ENCODE results near the gene NPBWR2.
"Not testable (repeated sequence)": the region's sequence is repeated elsewhere in the genome, so short reads cannot be mapped to it uniquely, and the experiment has no call there.

The NPBWR2 gene

GRCh38 chr20:64143018-64143801 is 35.8 kb upstream of the NPBWR2 start:
- no peak for ATAC-seq

- ATAC-seq, result no peak
These were observed 35.2 kb upstream of the NPBWR2 start for GRCh38 chr20:64142590-64142989.

- ATAC-seq, result no peak
These were observed 33.6 kb upstream of the NPBWR2 start for GRCh38 chr20:64140956-64141355.

GRCh38 chr20:64140061-64140931 is 32.9 kb upstream of the NPBWR2 start:
- ATAC-seq, result no peak

GRCh38 chr20:64139199-64140060 is 32.1 kb upstream of the NPBWR2 start:
- no peak for ATAC-seq

- no peak for ATAC-seq
These were observed 31.0 kb upstream of the NPBWR2 start for GRCh38 chr20:64138276-64138815.

- no peak for ATAC-seq
These were observed 30.2 kb upstream of the NPBWR2 start for GRCh38 chr20:64137598-64138031.

GRCh38 chr20:64136004-64136710 is 28.8 kb upstream of the NPBWR2 start:
- no peak for ATAC-seq

GRCh38 chr20:64134744-64135143 is 27.4 kb upstream of the NPBWR2 start:
- ATAC-seq, result not testable (repeated sequence)

GRCh38 chr20:64133951-64134407 is 26.6 kb upstream of the NPBWR2 start:
- no peak for ATAC-seq

- no peak for ATAC-seq
These were observed 24.0 kb upstream of the NPBWR2 start for GRCh38 chr20:64131406-64131805.

GRCh38 chr20:64130876-64131275 is 23.5 kb upstream of the NPBWR2 start:
- no peak for ATAC-seq

- ATAC-seq, result no peak
These were observed 22.9 kb upstream of the NPBWR2 start for GRCh38 chr20:64130271-64130670.

GRCh38 chr20:64129146-64129782 is 21.9 kb upstream of the NPBWR2 start:
- ATAC-seq, result no peak

GRCh38 chr20:64123517-64123916 is 16.2 kb upstream of the NPBWR2 start:
- not testable (repeated sequence) for ATAC-seq

GRCh38 chr20:64122927-64123326 is 15.6 kb upstream of the NPBWR2 start:
- ATAC-seq, result not testable (repeated sequence)

GRCh38 chr20:64121586-64121985 is 14.2 kb upstream of the NPBWR2 start:
- no peak for ATAC-seq

- ATAC-seq, result peak in 1 of 2 donors; percentile 8
These were observed 12.4 kb upstream of the NPBWR2 start for GRCh38 chr20:64119681-64120341.

- no peak for ATAC-seq
These were observed 11.9 kb upstream of the NPBWR2 start for GRCh38 chr20:64119301-64119680.

- ATAC-seq, result not testable (repeated sequence)
These were observed 10.0 kb upstream of the NPBWR2 start for GRCh38 chr20:64117432-64117777.

Measured in activated CD4-positive, CD25-positive, alpha-beta regulatory T cell treated with anti-CD3 and anti-CD28 coated beads, Interleukin-2, amount 50 U/mL, for 24 hours (primary cell).